ENCODE results near the gene C9. TPM values are rescaled to one million over a fixed set of nuclear protein-coding genes. Genes with fewer than 3 reads are reported as not detected.

The C9 gene
- total and polyA plus RNA-seq, 2 experiments from 2014 or later = not detected

GRCh38 chr5:39356263-39356662, 8.0 kb downstream of the C9 start (continued):
- no peak for TF ChIP-seq ETS1 (IDR thresholded peaks at IDR 0.05)
- TF ChIP-seq EZH2 (IDR thresholded peaks at IDR 0.05; ENCODE audit: low read depth, unreplicated experiment) = no peak
- TF ChIP-seq EZH2phosphoT487 (IDR thresholded peaks at IDR 0.05; ENCODE audit: unreplicated experiment) = no peak
- no peak for TF ChIP-seq JUNB (IDR thresholded peaks at IDR 0.05; ENCODE audit: unreplicated experiment)
- no peak for TF ChIP-seq REST (IDR thresholded peaks at IDR 0.05; ENCODE audit: unreplicated experiment)
- no peak for TF ChIP-seq NANOG (IDR thresholded peaks at IDR 0.05; ENCODE audit: borderline replicate concordance)
- no peak for TF ChIP-seq ZNF114 (CRISPR knock-in tag; IDR thresholded peaks at IDR 0.05)

GRCh38 chr5:39355324-39355723, 9.0 kb downstream of the C9 start:
- H3K36me3 Mint-ChIP-seq (ENCODE audit: low read depth) = peaks cover 16% of the 10 kb centered on the region
- H3K27ac Mint-ChIP-seq = no peak overlapping the region
- Histone ChIP-seq H3K27me3 (ENCODE audit: insufficient read depth) (no peaks in the 10 kb centered on the region), H3K27ac (ENCODE audit: low read depth) (no peak overlapping the region), H3K4me3 (no peak overlapping the region), H3K9me2 (ENCODE audit: insufficient read depth) (peaks cover 19% of the 10 kb centered on the region), H3K36me3 (ENCODE audit: insufficient read depth) (no peaks in the 10 kb centered on the region; the same call in 1 of the 2 replicates), H4K20me1 (replicated peaks; ENCODE audit: insufficient read depth) (no peaks in the 10 kb centered on the region), H3F3A (replicated peaks; ENCODE audit: low read depth) (no peaks in the 10 kb centered on the region), H3K79me2 (replicated peaks; ENCODE audit: insufficient read depth) (no peaks in the 10 kb centered on the region), H2AFZ (no peak overlapping the region), H3K4me2 (no peak overlapping the region), H3K4me1 (ENCODE audit: insufficient read depth) (no peaks in the 10 kb centered on the region)
- ATAC-seq (no peak), DNase-seq (ENCODE audit: low spot score) (no peak)
- no peaks in the 10 kb centered on the region for H3K27me3 Mint-ChIP-seq (ENCODE audit: insufficient read depth, low read depth, poor library complexity)
- H3K9me3 Mint-ChIP-seq = peaks cover 28% of the 10 kb centered on the region
- H3K4me1 Mint-ChIP-seq = peaks cover 6% of the 10 kb centered on the region
- no peak overlapping the region for H3K4me3 Mint-ChIP-seq
- TF ChIP-seq ZNF331 (CRISPR knock-in tag; IDR thresholded peaks at IDR 0.05; ENCODE audit: low read depth) (no peak), EZH2 (IDR thresholded peaks at IDR 0.05; ENCODE audit: low read depth, unreplicated experiment) (no peak), NANOG (IDR thresholded peaks at IDR 0.05; ENCODE audit: borderline replicate concordance) (no peak), STAT1 (IDR thresholded peaks at IDR 0.05; ENCODE audit: unreplicated experiment) (no peak), ETS1 (IDR thresholded peaks at IDR 0.05) (no peak), ZNF114 (CRISPR knock-in tag; IDR thresholded peaks at IDR 0.05) (no peak), JUNB (IDR thresholded peaks at IDR 0.05; ENCODE audit: unreplicated experiment) (no peak), EZH2phosphoT487 (IDR thresholded peaks at IDR 0.05; ENCODE audit: unreplicated experiment) (no peak), CREB1 (CRISPR knock-in tag; IDR thresholded peaks at IDR 0.05; ENCODE audit: low read depth) (no peak), CTCF (conservative IDR thresholded peaks at IDR 0.05; ENCODE audit: low read depth in 2 of 2) (no peak)

All from GM23338 (cell line).